Stimulated activated naive CD8-positive, alpha-beta T cell treated with anti-CD3 and anti-CD28 coated beads, Interleukin-15, Interleukin-2, amounts not matched to agents 100 ng/mL and 50 ng/mL, for 24 hours (primary cell): Measurements from ENCODE around the gene AKR1A1.
"Not testable (repeated sequence)": the region's sequence is repeated elsewhere in the genome, so short reads cannot be mapped to it uniquely, and the experiment has no call there.

Experiments used
- H3K27ac Mint-ChIP-seq: one replicate; pipeline ENCODE4 v1.8.0; 2021; ENCODE audit warnings: mild to moderate bottlenecking, mixed read lengths
- H3K27me3 Mint-ChIP-seq: one replicate; pipeline ENCODE4 v1.8.0; 2021; ENCODE audit warnings: mixed read lengths
- H3K36me3 Mint-ChIP-seq: one replicate; pipeline ENCODE4 v1.8.0; 2021; ENCODE audit warnings: low read depth, mixed read lengths
- H3K4me1 Mint-ChIP-seq: one replicate; pipeline ENCODE4 v1.8.0; 2021; ENCODE audit warnings: low read depth, mixed read lengths
- H3K4me3 Mint-ChIP-seq: one replicate; pipeline ENCODE4 v1.8.0; 2021; ENCODE audit warnings: mild to moderate bottlenecking, mixed read lengths
- H3K9me3 Mint-ChIP-seq: one replicate; pipeline ENCODE4 v1.8.0; 2021; ENCODE audit warnings: mixed read lengths

AKR1A1 gene

DNA sequence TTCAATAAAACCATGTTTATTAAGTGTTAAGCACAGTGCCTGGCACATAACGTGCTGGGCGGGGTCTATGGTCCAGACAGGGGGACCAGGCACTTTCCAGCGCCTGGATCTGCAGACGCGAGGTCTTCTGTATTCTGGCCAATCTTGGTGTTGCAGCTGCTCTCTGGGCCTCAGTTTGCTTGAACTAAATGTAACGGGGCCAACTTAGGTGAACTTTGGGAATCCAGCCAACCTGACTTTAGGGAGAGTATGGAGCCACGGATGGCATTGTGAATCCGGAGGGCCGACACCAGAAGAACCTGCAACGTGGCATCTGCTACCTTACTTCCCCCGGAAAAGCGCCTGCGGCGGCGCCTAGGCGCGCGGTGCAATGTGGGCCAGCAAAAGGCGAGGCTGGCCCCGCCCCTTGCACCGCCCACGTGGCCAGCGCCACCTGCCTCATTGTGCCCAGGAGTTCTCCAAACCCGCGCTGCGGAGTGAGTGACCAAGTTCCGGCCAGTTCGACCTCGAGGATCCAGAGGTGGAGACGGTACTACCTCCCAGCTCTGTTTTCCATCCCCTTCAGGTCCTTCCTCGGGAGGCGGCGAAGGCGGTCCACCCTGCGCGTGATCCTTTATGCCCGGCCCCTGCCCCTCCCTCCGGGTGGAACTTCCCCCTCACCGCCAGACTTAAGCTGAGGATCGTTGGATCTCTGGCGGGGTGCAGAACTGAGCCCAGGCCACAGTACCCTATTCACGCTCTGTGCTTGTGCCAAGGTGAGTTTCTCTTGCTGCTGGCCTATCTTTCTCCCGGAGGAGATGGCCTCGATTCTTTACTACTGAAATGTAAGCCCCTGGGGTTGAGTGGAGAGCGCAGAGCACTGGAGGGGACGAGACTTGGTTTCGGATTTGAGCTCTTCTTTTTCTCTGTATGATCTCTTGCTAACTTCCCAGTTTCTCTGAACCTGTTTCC, at the start of gene AKR1A1:
Gene AKR1A1 (plus strand): TSS at position 426 of the 951 bp plus-strand sequence. CDS start 10,969 bp downstream, outside the sequence.
- H3K4me3 Mint-ChIP-seq = peak within 1 kb of the TSS; percentile 99
- no peaks in the 10 kb centered on the region for H3K27me3 Mint-ChIP-seq
- peak within 1 kb of the TSS; percentile 96 for H3K27ac Mint-ChIP-seq
- H3K36me3 Mint-ChIP-seq = peaks cover 14% of the 10 kb centered on the region
- peaks cover 43% of the 10 kb centered on the region for H3K4me1 Mint-ChIP-seq
- H3K9me3 Mint-ChIP-seq = no peaks in the 10 kb centered on the region

DNA sequence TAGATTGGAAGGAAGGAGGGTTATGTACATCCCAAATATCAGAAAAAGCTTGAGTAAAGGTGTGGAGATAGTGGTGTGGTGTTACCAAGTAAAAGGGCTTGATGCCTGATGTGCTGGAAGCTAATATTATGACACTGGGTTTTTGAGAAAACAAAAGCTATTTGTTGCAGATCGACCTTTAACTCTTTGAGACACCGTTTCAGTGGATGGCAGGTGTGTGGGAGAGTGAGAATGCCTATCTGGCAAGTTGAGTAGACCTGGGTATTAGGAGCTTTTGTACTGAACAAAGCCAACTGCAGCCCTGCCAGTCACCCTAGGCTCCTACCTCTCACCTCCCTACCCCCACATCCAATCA, 49.1 kb upstream of the AKR1A1 start:
- Mint-ChIP-seq H3K4me3 (peak overlapping the region; percentile 91), H3K4me1 (peaks cover 37% of the 10 kb centered on the region), H3K27me3 (no peaks in the 10 kb centered on the region), H3K9me3 (no peaks in the 10 kb centered on the region), H3K36me3 (no peaks in the 10 kb centered on the region), H3K27ac (peak overlapping the region; percentile 29)

DNA sequence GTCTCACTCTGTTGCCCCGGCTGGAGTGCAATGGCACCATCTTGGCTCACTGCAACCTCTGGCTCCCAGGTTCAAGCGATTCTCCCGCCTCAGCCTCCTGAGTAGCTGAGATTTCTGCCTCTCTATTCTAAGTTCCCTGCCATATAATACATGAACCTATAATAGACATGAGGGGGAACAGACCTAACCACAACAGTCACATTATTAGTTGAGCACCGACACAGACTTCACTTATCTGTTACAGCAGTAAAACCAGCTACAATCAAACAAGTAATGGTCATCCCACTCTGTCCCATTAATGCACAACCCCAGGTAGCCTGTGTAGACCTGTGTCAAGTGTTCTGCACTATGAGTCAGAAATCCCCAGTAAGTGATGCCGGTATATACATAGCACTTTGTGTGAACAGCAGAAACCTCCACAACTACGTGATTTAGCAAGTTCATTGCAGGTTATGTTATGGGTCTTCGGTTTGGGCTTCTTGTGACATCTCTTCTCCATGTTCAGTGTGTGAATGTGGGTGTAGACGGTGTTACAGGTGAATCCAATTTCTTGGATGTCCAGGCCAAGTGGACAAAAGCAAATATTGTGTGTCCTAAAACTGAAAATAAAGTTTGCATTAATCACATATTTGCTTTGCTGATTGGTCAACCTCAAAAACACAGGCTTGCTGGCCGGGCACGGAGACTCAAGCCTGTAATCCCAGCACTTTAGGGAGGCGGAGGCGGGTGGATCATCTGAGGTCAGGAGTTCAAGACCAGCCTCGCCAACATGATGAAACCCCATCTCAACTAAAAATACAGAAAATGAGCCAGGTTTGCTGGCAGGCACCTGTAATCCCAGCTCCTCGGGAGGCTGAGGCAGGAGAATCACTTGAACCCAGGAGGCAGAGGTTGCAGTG, 46.9 kb upstream of the AKR1A1 start:
- peaks cover 35% of the 10 kb centered on the region for H3K4me1 Mint-ChIP-seq
- no peaks in the 10 kb centered on the region for H3K9me3 Mint-ChIP-seq
- H3K4me3 Mint-ChIP-seq = no peak overlapping the region
- H3K27me3 Mint-ChIP-seq = no peaks in the 10 kb centered on the region
- no peak overlapping the region for H3K27ac Mint-ChIP-seq
- peaks cover 9% of the 10 kb centered on the region for H3K36me3 Mint-ChIP-seq

GRCh38 chr1:45507195-45507594, 43.4 kb upstream of the AKR1A1 start:
- peak overlapping the region; percentile 51 for H3K27ac Mint-ChIP-seq
- peaks cover 33% of the 10 kb centered on the region for H3K36me3 Mint-ChIP-seq
- H3K9me3 Mint-ChIP-seq = no peaks in the 10 kb centered on the region
- no peaks in the 10 kb centered on the region for H3K27me3 Mint-ChIP-seq
- peaks cover 1% of the 10 kb centered on the region for H3K4me1 Mint-ChIP-seq
- H3K4me3 Mint-ChIP-seq = no peak overlapping the region

GRCh38 chr1:45507893-45508292, 42.7 kb upstream of the AKR1A1 start:
- H3K9me3 Mint-ChIP-seq = no peaks in the 10 kb centered on the region
- peaks cover 39% of the 10 kb centered on the region for H3K36me3 Mint-ChIP-seq
- no peak overlapping the region for H3K4me3 Mint-ChIP-seq
- H3K27me3 Mint-ChIP-seq = no peaks in the 10 kb centered on the region
- H3K4me1 Mint-ChIP-seq = peaks cover 3% of the 10 kb centered on the region
- no peak overlapping the region for H3K27ac Mint-ChIP-seq

- Mint-ChIP-seq H3K27ac (no peak overlapping the region), H3K4me1 (peaks cover 3% of the 10 kb centered on the region), H3K36me3 (peaks cover 45% of the 10 kb centered on the region), H3K4me3 (no peak overlapping the region), H3K27me3 (no peaks in the 10 kb centered on the region), H3K9me3 (no peaks in the 10 kb centered on the region)
These were observed 42.1 kb upstream of the AKR1A1 start for GRCh38 chr1:45508295-45509151.

- peaks cover 63% of the 10 kb centered on the region for H3K36me3 Mint-ChIP-seq
- peaks cover 8% of the 10 kb centered on the region for H3K4me1 Mint-ChIP-seq
- no peak overlapping the region for H3K27ac Mint-ChIP-seq
- H3K9me3 Mint-ChIP-seq = no peaks in the 10 kb centered on the region
- no peak overlapping the region for H3K4me3 Mint-ChIP-seq
- H3K27me3 Mint-ChIP-seq = no peaks in the 10 kb centered on the region
These were observed 40.3 kb upstream of the AKR1A1 start for GRCh38 chr1:45510036-45510971.

GRCh38 chr1:45510972-45511527, 39.6 kb upstream of the AKR1A1 start:
- H3K36me3 Mint-ChIP-seq = peaks cover 70% of the 10 kb centered on the region
- no peaks in the 10 kb centered on the region for H3K9me3 Mint-ChIP-seq
- no peak overlapping the region for H3K4me3 Mint-ChIP-seq
- peaks cover 14% of the 10 kb centered on the region for H3K4me1 Mint-ChIP-seq
- H3K27me3 Mint-ChIP-seq = no peaks in the 10 kb centered on the region
- no peak overlapping the region for H3K27ac Mint-ChIP-seq

DNA sequence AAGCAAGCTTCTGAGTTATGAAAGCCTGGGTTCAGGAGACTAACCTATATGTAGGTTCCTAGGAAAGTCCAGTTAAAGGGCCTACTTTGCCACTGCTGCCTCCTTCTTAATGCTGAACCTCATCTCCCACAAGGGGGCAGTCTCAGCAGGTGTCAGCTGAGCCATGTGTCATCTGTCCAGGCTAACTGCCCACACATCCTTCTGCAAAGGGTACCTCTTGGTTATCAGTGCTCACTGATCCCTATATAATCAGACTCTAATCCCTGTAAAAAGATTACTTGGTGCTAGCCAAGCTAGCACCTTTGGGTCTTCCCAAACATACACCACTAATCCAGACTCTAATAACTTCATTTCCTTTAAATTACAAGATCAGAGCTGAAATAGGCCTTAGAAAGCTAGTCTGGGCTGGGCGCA, 38.0 kb upstream of the AKR1A1 start:
- no peaks in the 10 kb centered on the region for H3K9me3 Mint-ChIP-seq
- no peak overlapping the region for H3K27ac Mint-ChIP-seq
- no peaks in the 10 kb centered on the region for H3K27me3 Mint-ChIP-seq
- peaks cover 82% of the 10 kb centered on the region for H3K36me3 Mint-ChIP-seq
- H3K4me3 Mint-ChIP-seq = no peak overlapping the region
- peaks cover 27% of the 10 kb centered on the region for H3K4me1 Mint-ChIP-seq

DNA sequence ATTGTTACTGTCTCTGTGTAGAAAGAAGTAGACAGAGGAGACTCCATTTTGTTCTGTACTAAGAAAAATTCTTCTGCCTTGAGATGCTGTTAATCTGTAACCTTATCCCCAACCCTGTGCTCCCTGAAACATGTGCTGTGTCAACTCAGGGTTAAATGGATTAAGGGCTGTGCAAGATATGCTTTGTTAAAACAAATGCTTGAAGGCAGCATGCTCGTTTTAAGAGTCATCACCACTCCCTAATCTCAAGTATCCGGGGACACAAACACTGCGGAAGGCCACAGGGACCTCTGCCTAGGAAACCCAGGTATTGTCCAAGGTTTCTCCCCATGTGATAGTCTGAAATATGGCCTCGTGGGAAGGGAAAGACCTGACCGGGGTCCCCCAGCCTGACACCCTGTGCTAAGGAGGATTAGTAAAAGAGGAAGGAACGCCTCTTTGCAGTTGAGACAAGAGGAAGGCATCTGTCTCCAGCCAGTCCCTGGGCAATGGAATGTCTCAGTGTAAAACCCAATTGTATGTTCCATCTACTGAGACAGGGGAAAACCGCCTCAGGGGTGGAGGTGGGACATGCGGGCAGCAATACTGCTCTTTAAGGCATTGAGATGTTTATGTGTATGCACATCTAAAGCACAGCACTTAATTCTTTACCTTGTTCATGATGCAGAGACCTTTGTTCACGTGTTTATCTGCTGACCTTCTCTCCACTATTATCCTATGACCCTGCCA, 36.9 kb upstream of the AKR1A1 start:
- peaks cover 82% of the 10 kb centered on the region for H3K36me3 Mint-ChIP-seq
- H3K27ac Mint-ChIP-seq = peak overlapping the region; percentile 21
- H3K27me3 Mint-ChIP-seq, H3K9me3 Mint-ChIP-seq, H3K4me3 Mint-ChIP-seq: not testable (repeated sequence)
- peaks cover 32% of the 10 kb centered on the region for H3K4me1 Mint-ChIP-seq

GRCh38 chr1:45516036-45516435, 34.6 kb upstream of the AKR1A1 start:
- Mint-ChIP-seq H3K27me3 (no peaks in the 10 kb centered on the region), H3K27ac (peak overlapping the region; percentile 47), H3K36me3 (peaks cover 75% of the 10 kb centered on the region), H3K9me3 (no peaks in the 10 kb centered on the region), H3K4me1 (peaks cover 47% of the 10 kb centered on the region), H3K4me3 (no peak overlapping the region)

- Mint-ChIP-seq H3K27ac (peak overlapping the region; percentile 47), H3K4me1 (peaks cover 47% of the 10 kb centered on the region), H3K27me3 (no peaks in the 10 kb centered on the region), H3K36me3 (peaks cover 70% of the 10 kb centered on the region), H3K9me3 (no peaks in the 10 kb centered on the region), H3K4me3 (no peak overlapping the region)
These were observed 34.2 kb upstream of the AKR1A1 start for GRCh38 chr1:45516465-45516864.

- H3K4me3 Mint-ChIP-seq = peak overlapping the region; percentile 96
- peaks cover 56% of the 10 kb centered on the region for H3K36me3 Mint-ChIP-seq
- not testable (repeated sequence) for H3K27me3 Mint-ChIP-seq, H3K9me3 Mint-ChIP-seq
- peak overlapping the region; percentile 52 for H3K27ac Mint-ChIP-seq
- H3K4me1 Mint-ChIP-seq = peaks cover 62% of the 10 kb centered on the region
These were observed 32.3 kb upstream of the AKR1A1 start for GRCh38 chr1:45518366-45518765.
